Measurements from ENCODE around the gene NSMCE4A. TPM values are rescaled to one million over a fixed set of nuclear protein-coding genes. Genes with fewer than 3 reads are reported as not detected.
"Not testable (repeated sequence)": the region's sequence is repeated elsewhere in the genome, so short reads cannot be mapped to it uniquely, and the experiment has no call there.

The NSMCE4A gene
- total and polyA plus RNA-seq, 2 experiments from 2014 or later: 25.6 to 29.2 TPM

- Histone ChIP-seq H3K79me2 (ENCODE audit: insufficient read depth) (no peaks in the 10 kb centered on the region), H3K27ac (peak overlapping the region; percentile 26; the same call in 1 of the 2 replicates), H3K36me3 (ENCODE audit: low read depth) (no peaks in the 10 kb centered on the region), H3K9me3 (ENCODE audit: low read depth) (no peaks in the 10 kb centered on the region), H3K4me1 (ENCODE audit: insufficient read depth) (peaks cover 16% of the 10 kb centered on the region; the same call in 1 of the 2 replicates), H4K20me1 (ENCODE audit: insufficient read depth) (no peaks in the 10 kb centered on the region), H3K27me3 (replicated peaks; ENCODE audit: insufficient read depth) (no peaks in the 10 kb centered on the region), H2AFZ (0 out of 2 replicates have a peak overlapping the region, but pooled peaks have one; percentile 5), H3K9ac (no peak overlapping the region), H3K9me2 (ENCODE audit: insufficient read depth) (no peaks in the 10 kb centered on the region), H3K4me2 (ENCODE audit: unreplicated experiment) (peak overlapping the region; percentile 3), H3F3A (ENCODE audit: insufficient read depth) (peaks cover 27% of the 10 kb centered on the region), H3K4me3 (no peak overlapping the region)
- in situ Hi-C loops (cut with MboI): no loop called here
- WGBS, 2 experiments (ENCODE audit: low coverage in 1 of 2, low lambda C conversion rate in 2 of 2, missing lambda C conversion rate in 2 of 2): 93 to 100% methylated on average over 2 of the region's 2 CpGs
- TF ChIP-seq EZH2 (IDR thresholded peaks at IDR 0.05; ENCODE audit: insufficient read depth, poor library complexity, severe bottlenecking) (no peak), EZH2phosphoT487 (IDR thresholded peaks at IDR 0.05; ENCODE audit: insufficient read depth, low read depth) (no peak)
- DNase-seq: peak; percentile 85
These were observed 32.1 kb downstream of the NSMCE4A start for GRCh38 chr10:121942749-121943416.

- no peaks in the 10 kb centered on the region for H3K9me3 ChIP-seq (ENCODE audit: low read depth)
- no peaks in the 10 kb centered on the region for H3K9me2 ChIP-seq (ENCODE audit: insufficient read depth)
- no peaks in the 10 kb centered on the region for H3K27me3 ChIP-seq (replicated peaks; ENCODE audit: insufficient read depth)
- no peak overlapping the region for H3K4me3 ChIP-seq
- no peaks in the 10 kb centered on the region for H4K20me1 ChIP-seq (ENCODE audit: insufficient read depth)
- H3K9ac ChIP-seq: no peak overlapping the region
- no peak overlapping the region for H3K4me2 ChIP-seq (ENCODE audit: unreplicated experiment)
- no peak for DNase-seq
- H3K4me1 ChIP-seq (ENCODE audit: insufficient read depth): peaks cover 16% of the 10 kb centered on the region; the same call in 1 of the 2 replicates
- H3F3A ChIP-seq (ENCODE audit: insufficient read depth): peaks cover 27% of the 10 kb centered on the region
- H3K79me2 ChIP-seq (ENCODE audit: insufficient read depth): no peaks in the 10 kb centered on the region
- H3K36me3 ChIP-seq (ENCODE audit: low read depth): no peaks in the 10 kb centered on the region
- WGBS, 2 experiments (ENCODE audit: low coverage in 1 of 2, low lambda C conversion rate in 2 of 2, missing lambda C conversion rate in 2 of 2): 97 to 99% methylated on average over 3 of the region's 3 CpGs
- no peak overlapping the region for H3K27ac ChIP-seq
- TF ChIP-seq EZH2phosphoT487 (IDR thresholded peaks at IDR 0.05; ENCODE audit: insufficient read depth, low read depth): no peak
- no peak for TF ChIP-seq EZH2 (IDR thresholded peaks at IDR 0.05; ENCODE audit: insufficient read depth, poor library complexity, severe bottlenecking)
- in situ Hi-C loops (cut with MboI): no loop called here
- no peak overlapping the region for H2AFZ ChIP-seq
These were observed 33.5 kb downstream of the NSMCE4A start for GRCh38 chr10:121941532-121941931.

GRCh38 chr10:121936295-121936694, 38.7 kb downstream of the NSMCE4A start:
- Histone ChIP-seq H3K4me2 (ENCODE audit: unreplicated experiment) (no peak overlapping the region), H4K20me1 (ENCODE audit: insufficient read depth) (no peaks in the 10 kb centered on the region), H3K9ac (no peak overlapping the region), H3K27ac (no peak overlapping the region), H3F3A (ENCODE audit: insufficient read depth) (no peaks in the 10 kb centered on the region), H3K79me2 (ENCODE audit: insufficient read depth) (no peaks in the 10 kb centered on the region), H3K9me3 (ENCODE audit: low read depth) (no peaks in the 10 kb centered on the region), H3K36me3 (ENCODE audit: low read depth) (no peaks in the 10 kb centered on the region), H3K4me3 (no peak overlapping the region), H3K27me3 (replicated peaks; ENCODE audit: insufficient read depth) (no peaks in the 10 kb centered on the region), H2AFZ (no peak overlapping the region), H3K4me1 (ENCODE audit: insufficient read depth) (no peaks in the 10 kb centered on the region), H3K9me2 (ENCODE audit: insufficient read depth) (no peaks in the 10 kb centered on the region)
- no peak for DNase-seq
- in situ Hi-C loops (cut with MboI): no loop called here
- WGBS, 2 experiments (ENCODE audit: low coverage in 1 of 2, low lambda C conversion rate in 2 of 2, missing lambda C conversion rate in 2 of 2): 85 to 97% methylated on average over 2 of the region's 2 CpGs
- TF ChIP-seq EZH2phosphoT487 (IDR thresholded peaks at IDR 0.05; ENCODE audit: insufficient read depth, low read depth): no peak
- no peak for TF ChIP-seq EZH2 (IDR thresholded peaks at IDR 0.05; ENCODE audit: insufficient read depth, poor library complexity, severe bottlenecking)

GRCh38 chr10:121935702-121936101, 39.3 kb downstream of the NSMCE4A start:
- no peaks in the 10 kb centered on the region for H3K9me2 ChIP-seq (ENCODE audit: insufficient read depth)
- TF ChIP-seq EZH2phosphoT487 (IDR thresholded peaks at IDR 0.05; ENCODE audit: insufficient read depth, low read depth) (no peak), EZH2 (IDR thresholded peaks at IDR 0.05; ENCODE audit: insufficient read depth, poor library complexity, severe bottlenecking) (no peak)
- no peak overlapping the region for H2AFZ ChIP-seq
- in situ Hi-C loops (cut with MboI): no loop called here
- WGBS, 2 experiments (ENCODE audit: low coverage in 1 of 2, low lambda C conversion rate in 2 of 2, missing lambda C conversion rate in 2 of 2): 30 to 32% methylated on average over 7 of the region's 7 CpGs
- H3K27me3 ChIP-seq (replicated peaks; ENCODE audit: insufficient read depth): no peaks in the 10 kb centered on the region
- H3K27ac ChIP-seq: no peak overlapping the region
- H3K4me1 ChIP-seq (ENCODE audit: insufficient read depth): no peaks in the 10 kb centered on the region
- no peaks in the 10 kb centered on the region for H3K79me2 ChIP-seq (ENCODE audit: insufficient read depth)
- H3K9ac ChIP-seq: no peak overlapping the region
- H3K36me3 ChIP-seq (ENCODE audit: low read depth): no peaks in the 10 kb centered on the region
- H3K4me2 ChIP-seq (ENCODE audit: unreplicated experiment): no peak overlapping the region
- no peaks in the 10 kb centered on the region for H3F3A ChIP-seq (ENCODE audit: insufficient read depth)
- no peaks in the 10 kb centered on the region for H4K20me1 ChIP-seq (ENCODE audit: insufficient read depth)
- DNase-seq: no peak
- no peak overlapping the region for H3K4me3 ChIP-seq
- H3K9me3 ChIP-seq (ENCODE audit: low read depth): no peaks in the 10 kb centered on the region

GRCh38 chr10:121930268-121931085, 44.5 kb downstream of the NSMCE4A start:
- not testable (repeated sequence) for H3K36me3 ChIP-seq (ENCODE audit: low read depth); H3K4me3 ChIP-seq
- 68 to 70% methylated on average over 11 of the region's 11 CpGs for WGBS, 2 experiments (ENCODE audit: low coverage in 1 of 2, low lambda C conversion rate in 2 of 2, missing lambda C conversion rate in 2 of 2)

GRCh38 chr10:121929585-121930267, 45.3 kb downstream of the NSMCE4A start:
- H3K36me3 ChIP-seq (ENCODE audit: low read depth); H3K4me3 ChIP-seq; H3K9me2 ChIP-seq (ENCODE audit: insufficient read depth); H3K4me2 ChIP-seq (ENCODE audit: unreplicated experiment); DNase-seq; H3K27me3 ChIP-seq (replicated peaks; ENCODE audit: insufficient read depth); H2AFZ ChIP-seq; H4K20me1 ChIP-seq (ENCODE audit: insufficient read depth); H3K9ac ChIP-seq; in situ Hi-C loops (cut with MboI); H3K4me1 ChIP-seq (ENCODE audit: insufficient read depth); H3K9me3 ChIP-seq (ENCODE audit: low read depth); H3K27ac ChIP-seq: not testable (repeated sequence)
- Histone ChIP-seq H3F3A (ENCODE audit: insufficient read depth) (peaks cover 11% of the 10 kb centered on the region), H3K79me2 (ENCODE audit: insufficient read depth) (peaks cover 30% of the 10 kb centered on the region)
- 91% methylated on average over 13 to 14 of the region's 14 CpGs for WGBS, 2 experiments (ENCODE audit: low coverage in 1 of 2, low lambda C conversion rate in 2 of 2, missing lambda C conversion rate in 2 of 2)

More at GRCh38 chr10:121930268-121931085, 44.5 kb downstream of the NSMCE4A start:
- H2AFZ ChIP-seq; H3K9me3 ChIP-seq (ENCODE audit: low read depth); DNase-seq; H3K4me2 ChIP-seq (ENCODE audit: unreplicated experiment); H3K4me1 ChIP-seq (ENCODE audit: insufficient read depth); H3K9me2 ChIP-seq (ENCODE audit: insufficient read depth); H3K27me3 ChIP-seq (replicated peaks; ENCODE audit: insufficient read depth); H3K27ac ChIP-seq; H3K9ac ChIP-seq; H4K20me1 ChIP-seq (ENCODE audit: insufficient read depth); in situ Hi-C loops (cut with MboI): not testable (repeated sequence)
- peaks cover 22% of the 10 kb centered on the region for H3K79me2 ChIP-seq (ENCODE audit: insufficient read depth)
- peaks cover 11% of the 10 kb centered on the region for H3F3A ChIP-seq (ENCODE audit: insufficient read depth)
